ENCODE data around the gene RACGAP1. TPM values are rescaled to one million over a fixed set of nuclear protein-coding genes. Genes with fewer than 3 reads are reported as not detected.

The RACGAP1 gene
- polyA plus RNA-seq, 3 donors: 3.1 to 5.4 (median 3.6) TPM

GRCh38 chr12:50065726-50066310 lies 40.5 kb upstream of the RACGAP1 start:
- no peaks in the 10 kb centered on the region for H3K79me2 ChIP-seq (ENCODE audit: insufficient read depth, low read length)
- WGBS (ENCODE audit: insufficient coverage): no CpG with 5 or more reads among the region's 3 CpGs
- Mint-ChIP-seq H3K36me3 (no peaks in the 10 kb centered on the region), H3K4me1 (peaks cover 16% of the 10 kb centered on the region), H3K27me3 (ENCODE audit: low read depth in 3 of 3) (peaks cover 22 to 41% (median 29%) of the 10 kb centered on the region in 3 donors), H3K27ac (peak overlapping the region in 1 of 7 donors; percentile 7), H3K4me3 (no peak overlapping the region), H3K9me3 (peaks cover 0 to 2% (median 0%) of the 10 kb centered on the region in 7 donors)
- H3K27me3 ChIP-seq (ENCODE audit: control insufficient read depth in 2 of 2, insufficient read depth in 2 of 2, low read length in 2 of 2): peaks cover 0 to 18% of the 10 kb centered on the region in 2 donors
- intact Hi-C loops (cut with micrococcal nuclease): no loop called here
- no peaks in the 10 kb centered on the region for H3K36me3 ChIP-seq (replicated peaks in 1 of 2; ENCODE audit: control insufficient read depth in 1 of 2, insufficient read depth in 2 of 2, low read length in 2 of 2)
- H3K4me2 ChIP-seq (replicated peaks; ENCODE audit: extremely low read depth, low read length, poor library complexity, severe bottlenecking): no peak overlapping the region
- H3K9ac ChIP-seq (ENCODE audit: insufficient read depth, low read length, poor library complexity, severe bottlenecking): no peak overlapping the region
- no peak overlapping the region for H3K4me3 ChIP-seq (replicated peaks in 1 of 3; ENCODE audit: low read depth in 2 of 3, low read length in 3 of 3)
- no peaks in the 10 kb centered on the region for H4K20me1 ChIP-seq (ENCODE audit: insufficient read depth, low read length)
- H3K9me3 ChIP-seq (replicated peaks in 1 of 2; ENCODE audit: control insufficient read depth in 1 of 2, insufficient read depth in 1 of 2, low read length in 2 of 2): no peaks in the 10 kb centered on the region
- no peak for TF ChIP-seq CTCF (IDR thresholded peaks at IDR 0.05)
- no peak for DNase-seq
- no peak overlapping the region for H2AFZ ChIP-seq (ENCODE audit: insufficient read depth, low read depth, low read length, poor library complexity, severe bottlenecking)
- H3K4me1 ChIP-seq (ENCODE audit: control insufficient read depth in 1 of 2, insufficient read depth in 2 of 2, low read length in 2 of 2): peaks cover 0 to 15% of the 10 kb centered on the region in 2 donors
- H3K27ac ChIP-seq (ENCODE audit: low read depth in 1 of 2, low read length in 2 of 2): no peak overlapping the region

- no peaks in the 10 kb centered on the region for H3K79me2 ChIP-seq (ENCODE audit: insufficient read depth, low read length)
- H3K27me3 ChIP-seq (ENCODE audit: control insufficient read depth in 2 of 2, insufficient read depth in 2 of 2, low read length in 2 of 2): peaks cover 7 to 34% of the 10 kb centered on the region in 2 donors
- H3K27ac ChIP-seq (ENCODE audit: low read depth in 1 of 2, low read length in 2 of 2): no peak overlapping the region
- H3K4me1 ChIP-seq (ENCODE audit: control insufficient read depth in 1 of 2, insufficient read depth in 2 of 2, low read length in 2 of 2): peaks cover 2 to 14% of the 10 kb centered on the region in 2 donors
- no peak overlapping the region for H3K4me2 ChIP-seq (replicated peaks; ENCODE audit: extremely low read depth, low read length, poor library complexity, severe bottlenecking)
- no peak for TF ChIP-seq CTCF (IDR thresholded peaks at IDR 0.05)
- peaks cover 18% of the 10 kb centered on the region for H3K4me1 Mint-ChIP-seq
- peaks cover 0 to 2% (median 0%) of the 10 kb centered on the region in 7 donors for H3K9me3 Mint-ChIP-seq
- no peak overlapping the region for H3K9ac ChIP-seq (ENCODE audit: insufficient read depth, low read length, poor library complexity, severe bottlenecking)
- H3K27me3 Mint-ChIP-seq (ENCODE audit: low read depth in 3 of 3): peaks cover 37 to 67% (median 49%) of the 10 kb centered on the region in 3 donors
- H3K36me3 Mint-ChIP-seq: no peaks in the 10 kb centered on the region
- WGBS (ENCODE audit: insufficient coverage): 100% methylated on average over 2 of the region's 5 CpGs
- H3K4me3 Mint-ChIP-seq: peak overlapping the region in 1 of 2 donors; percentile 49
- no peak overlapping the region for H3K27ac Mint-ChIP-seq
- no peaks in the 10 kb centered on the region for H4K20me1 ChIP-seq (ENCODE audit: insufficient read depth, low read length)
- H3K4me3 ChIP-seq (replicated peaks in 1 of 3; ENCODE audit: low read depth in 2 of 3, low read length in 3 of 3): no peak overlapping the region
- DNase-seq: no peak
- no peak overlapping the region for H2AFZ ChIP-seq (ENCODE audit: insufficient read depth, low read depth, low read length, poor library complexity, severe bottlenecking)
- H3K9me3 ChIP-seq (replicated peaks in 1 of 2; ENCODE audit: control insufficient read depth in 1 of 2, insufficient read depth in 1 of 2, low read length in 2 of 2): no peaks in the 10 kb centered on the region
- no peaks in the 10 kb centered on the region for H3K36me3 ChIP-seq (replicated peaks in 1 of 2; ENCODE audit: control insufficient read depth in 1 of 2, insufficient read depth in 2 of 2, low read length in 2 of 2)
- intact Hi-C loops (cut with micrococcal nuclease): no loop called here
These were observed 37.6 kb upstream of the RACGAP1 start for GRCh38 chr12:50062728-50063460.

Measured in CD14-positive monocyte (primary cell).